ENCODE data around the gene SAMHD1. TPM values are rescaled to one million over a fixed set of nuclear protein-coding genes. Genes with fewer than 3 reads are reported as not detected.

Gene SAMHD1
- total and polyA plus RNA-seq, 2 of the 13 experiments (the other 11 are each of a cell fraction or from before 2014, with no cell fraction given), result 16.9 to 43.5 TPM

GRCh38 chr20:36871640-36872570 lies 79.6 kb downstream of the SAMHD1 start (continued):
- TF ChIP-seq RBFOX2 (IDR thresholded peaks at IDR 0.05; ENCODE audit: low read depth, low read length), result no peak
- TF ChIP-seq ZBTB33 (CRISPR knock-in tag; IDR thresholded peaks at IDR 0.05), result peak; percentile 10; the same call in 1 of the 2 replicates
- TF ChIP-seq EP300 (IDR thresholded peaks at IDR 0.05; ENCODE audit: low read depth in 2 of 2, low read length in 2 of 2), result peak in 1 of 2 experiments; percentile 43; a peak in 1 of 4 replicates
- TF ChIP-seq EP300 (CRISPR knock-in tag; IDR thresholded peaks at IDR 0.05; ENCODE audit: borderline replicate concordance), result no peak; the same call in 1 of the 2 replicates
- TF ChIP-seq RAD21 (CRISPR knock-in tag; IDR thresholded peaks at IDR 0.05), result no peak
- TF ChIP-seq KAT7 (CRISPR knock-in tag; IDR thresholded peaks at IDR 0.05; ENCODE audit: borderline replicate concordance), result no peak; the same call in 1 of the 2 replicates
- TF ChIP-seq GLMP (CRISPR knock-in tag; IDR thresholded peaks at IDR 0.05; ENCODE audit: borderline replicate concordance), result no peak
- TF ChIP-seq ZNF501 (CRISPR knock-in tag; IDR thresholded peaks at IDR 0.05), result peak; percentile 58; the same call in 1 of the 2 replicates
- TF ChIP-seq NFYC (CRISPR knock-in tag; IDR thresholded peaks at IDR 0.05), result no peak; the same call in 1 of the 2 replicates
- no peak for TF ChIP-seq ETV6 (CRISPR knock-in tag; conservative IDR thresholded peaks at IDR 0.05)
- no peak; the same call in 1 of the 2 replicates for TF ChIP-seq NR2F2 (IDR thresholded peaks at IDR 0.05; ENCODE audit: borderline replicate concordance, low read depth)
- TF ChIP-seq REXO4 (CRISPR knock-in tag; IDR thresholded peaks at IDR 0.05; ENCODE audit: borderline replicate concordance), result no peak
- no peak; the same call in 1 of the 2 replicates for TF ChIP-seq MYNN (CRISPR knock-in tag; IDR thresholded peaks at IDR 0.05; ENCODE audit: low read depth)
- no peak for TF ChIP-seq ZNF264 (CRISPR knock-in tag; IDR thresholded peaks at IDR 0.05)
- TF ChIP-seq ZNF362 (CRISPR knock-in tag; IDR thresholded peaks at IDR 0.05; ENCODE audit: borderline replicate concordance), result no peak
- TF ChIP-seq ZNF766 (CRISPR knock-in tag; IDR thresholded peaks at IDR 0.05; ENCODE audit: borderline replicate concordance), result no peak
- TF ChIP-seq ZBTB7A (CRISPR knock-in tag; IDR thresholded peaks at IDR 0.05), result no peak; the same call in 1 of the 2 replicates
- no peak; the same call in 1 of the 2 replicates for TF ChIP-seq FOXC1 (CRISPR knock-in tag; IDR thresholded peaks at IDR 0.05; ENCODE audit: borderline replicate concordance)
- no peak for TF ChIP-seq ATM (IDR thresholded peaks at IDR 0.05; ENCODE audit: borderline replicate concordance)
- TF ChIP-seq ZNF557 (CRISPR knock-in tag; IDR thresholded peaks at IDR 0.05), result no peak
- TF ChIP-seq ZFP82 (CRISPR knock-in tag; IDR thresholded peaks at IDR 0.05; ENCODE audit: borderline replicate concordance), result no peak
- TF ChIP-seq ZNF274 (CRISPR knock-in tag; IDR thresholded peaks at IDR 0.05), result no peak; the same call in 1 of the 2 replicates
